ENCODE measurements around the gene NUAK2.

The NUAK2 gene

DNA sequence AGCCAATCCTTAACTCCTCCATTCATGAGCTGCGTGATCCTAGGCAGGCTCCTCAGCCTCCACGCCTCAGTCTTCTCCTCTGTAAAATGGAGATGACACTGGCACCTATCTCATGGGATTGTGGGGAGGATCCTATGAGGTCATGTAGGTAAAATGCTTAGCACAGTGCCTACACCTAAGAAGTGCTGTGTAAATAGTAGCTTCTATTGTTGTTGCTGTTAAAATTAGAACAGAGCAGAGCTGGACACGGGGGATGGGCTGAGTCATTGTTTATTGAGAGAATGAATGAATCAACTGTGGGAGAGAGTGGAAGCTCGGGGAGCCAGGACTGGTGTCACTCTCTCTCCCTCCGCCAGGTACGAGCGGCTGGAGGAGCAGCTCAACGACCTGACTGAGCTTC, 50.8 kb downstream of the NUAK2 start:
- Histone ChIP-seq H3K9ac (ENCODE audit: low read depth, low read length) (no peak overlapping the region), H3K36me3 (ENCODE audit: control insufficient read depth, insufficient read depth, low read length) (peaks cover 7% of the 10 kb centered on the region), H3K4me3 (ENCODE audit: low read depth, low read length) (no peak overlapping the region), H3K4me1 (ENCODE audit: control insufficient read depth, insufficient read depth, low read length) (peaks cover 15% of the 10 kb centered on the region; the same call in 1 of the 2 replicates), H3K9me3 (ENCODE audit: control insufficient read depth, insufficient read depth, low read length) (no peaks in the 10 kb centered on the region), H3K27me3 (ENCODE audit: control insufficient read depth, insufficient read depth, low read length) (no peaks in the 10 kb centered on the region), H3K27ac (ENCODE audit: low read depth, low read length) (no peak overlapping the region)

DNA sequence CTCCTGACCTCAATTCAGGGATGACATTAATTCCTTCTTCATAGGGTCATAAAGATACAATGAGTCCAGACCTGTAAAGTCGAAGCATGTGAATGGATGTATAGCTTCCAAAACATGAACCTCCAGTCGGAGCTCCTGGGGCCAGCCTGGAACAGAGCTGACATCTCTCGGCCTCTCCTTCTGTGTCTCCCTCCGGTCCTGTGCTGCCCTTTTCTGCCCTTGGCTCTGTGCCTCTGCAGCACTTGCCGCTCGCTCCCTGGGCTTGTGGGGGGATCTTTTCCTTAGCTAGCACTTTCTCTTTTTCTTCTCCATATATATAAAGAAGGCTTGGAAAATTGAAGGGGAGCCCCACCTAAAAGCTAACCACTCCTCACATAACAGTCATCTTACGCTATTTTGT, 51.3 kb downstream of the NUAK2 start:
- no peak overlapping the region for H3K9ac ChIP-seq (ENCODE audit: low read depth, low read length)
- H3K4me3 ChIP-seq (ENCODE audit: low read depth, low read length): no peak overlapping the region
- H3K27ac ChIP-seq (ENCODE audit: low read depth, low read length): no peak overlapping the region
- H3K4me1 ChIP-seq (ENCODE audit: control insufficient read depth, insufficient read depth, low read length): peaks cover 13% of the 10 kb centered on the region; the same call in 1 of the 2 replicates
- H3K27me3 ChIP-seq (ENCODE audit: control insufficient read depth, insufficient read depth, low read length): no peaks in the 10 kb centered on the region
- H3K36me3 ChIP-seq (ENCODE audit: control insufficient read depth, insufficient read depth, low read length): peaks cover 7% of the 10 kb centered on the region
- H3K9me3 ChIP-seq (ENCODE audit: control insufficient read depth, insufficient read depth, low read length): no peaks in the 10 kb centered on the region

DNA sequence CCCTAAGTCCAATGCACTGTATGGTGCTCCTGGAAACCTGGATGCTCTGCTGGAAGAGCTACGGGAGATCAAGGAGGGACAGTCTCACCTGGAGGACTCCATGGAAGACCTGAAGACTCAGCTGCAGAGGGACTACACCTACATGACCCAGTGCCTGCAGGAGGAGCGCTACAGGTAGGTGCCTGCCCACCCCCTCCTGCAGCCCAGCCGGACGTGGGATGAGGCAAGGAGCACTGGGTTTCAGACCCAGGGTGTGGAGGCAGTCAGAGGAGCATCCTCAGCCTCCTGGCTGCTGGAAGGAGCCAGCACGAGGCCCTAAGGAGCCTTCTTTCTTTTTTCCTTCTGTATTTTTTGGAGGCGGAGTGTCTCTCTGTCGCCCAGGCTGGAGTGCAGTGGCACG, 51.8 kb downstream of the NUAK2 start:
- Histone ChIP-seq H3K4me1 (ENCODE audit: control insufficient read depth, insufficient read depth, low read length) (peaks cover 9% of the 10 kb centered on the region; the same call in 1 of the 2 replicates), H3K27ac (ENCODE audit: low read depth, low read length) (no peak overlapping the region)

DNA sequence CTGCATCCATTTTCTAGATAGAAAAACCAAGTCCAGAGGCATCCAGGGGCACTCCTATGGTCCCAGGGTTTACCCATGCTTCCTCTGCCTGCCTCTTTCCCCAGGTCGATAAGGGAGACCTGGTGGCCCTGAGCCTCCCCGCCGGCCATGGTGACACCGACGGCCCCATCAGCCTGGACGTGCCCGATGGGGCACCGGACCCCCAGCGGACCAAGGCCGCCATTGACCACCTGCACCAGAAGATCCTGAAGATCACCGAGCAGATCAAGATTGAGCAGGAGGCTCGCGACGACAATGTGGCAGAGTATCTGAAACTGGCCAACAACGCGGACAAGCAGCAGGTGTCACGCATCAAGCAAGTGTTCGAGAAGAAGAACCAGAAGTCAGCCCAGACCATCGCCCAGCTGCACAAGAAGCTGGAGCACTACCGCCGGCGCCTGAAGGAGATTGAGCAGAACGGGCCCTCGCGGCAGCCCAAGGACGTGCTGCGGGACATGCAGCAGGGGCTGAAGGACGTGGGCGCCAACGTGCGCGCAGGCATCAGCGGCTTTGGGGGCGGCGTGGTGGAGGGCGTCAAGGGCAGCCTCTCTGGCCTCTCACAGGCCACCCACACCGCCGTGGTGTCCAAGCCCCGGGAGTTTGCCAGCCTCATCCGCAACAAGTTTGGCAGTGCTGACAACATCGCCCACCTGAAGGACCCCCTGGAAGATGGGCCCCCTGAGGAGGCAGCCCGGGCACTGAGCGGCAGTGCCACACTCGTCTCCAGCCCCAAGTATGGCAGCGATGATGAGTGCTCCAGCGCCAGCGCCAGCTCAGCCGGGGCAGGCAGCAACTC, 52.5 kb downstream of the NUAK2 start:
- Histone ChIP-seq H3K4me1 (ENCODE audit: control insufficient read depth, insufficient read depth, low read length) (peaks cover 5% of the 10 kb centered on the region; the same call in 1 of the 2 replicates), H3K9me3 (ENCODE audit: control insufficient read depth, insufficient read depth, low read length) (no peaks in the 10 kb centered on the region), H3K27ac (ENCODE audit: low read depth, low read length) (no peak overlapping the region), H3K27me3 (ENCODE audit: control insufficient read depth, insufficient read depth, low read length) (no peaks in the 10 kb centered on the region), H3K9ac (ENCODE audit: low read depth, low read length) (no peak overlapping the region), H3K4me3 (ENCODE audit: low read depth, low read length) (no peak overlapping the region), H3K36me3 (ENCODE audit: control insufficient read depth, insufficient read depth, low read length) (peaks cover 7% of the 10 kb centered on the region)

More for the DNA sequence above, 51.8 kb downstream of the NUAK2 start:
- H3K4me3 ChIP-seq (ENCODE audit: low read depth, low read length): no peak overlapping the region
- H3K9me3 ChIP-seq (ENCODE audit: control insufficient read depth, insufficient read depth, low read length): no peaks in the 10 kb centered on the region
- peaks cover 7% of the 10 kb centered on the region for H3K36me3 ChIP-seq (ENCODE audit: control insufficient read depth, insufficient read depth, low read length)
- H3K9ac ChIP-seq (ENCODE audit: low read depth, low read length): no peak overlapping the region
- no peaks in the 10 kb centered on the region for H3K27me3 ChIP-seq (ENCODE audit: control insufficient read depth, insufficient read depth, low read length)

DNA sequence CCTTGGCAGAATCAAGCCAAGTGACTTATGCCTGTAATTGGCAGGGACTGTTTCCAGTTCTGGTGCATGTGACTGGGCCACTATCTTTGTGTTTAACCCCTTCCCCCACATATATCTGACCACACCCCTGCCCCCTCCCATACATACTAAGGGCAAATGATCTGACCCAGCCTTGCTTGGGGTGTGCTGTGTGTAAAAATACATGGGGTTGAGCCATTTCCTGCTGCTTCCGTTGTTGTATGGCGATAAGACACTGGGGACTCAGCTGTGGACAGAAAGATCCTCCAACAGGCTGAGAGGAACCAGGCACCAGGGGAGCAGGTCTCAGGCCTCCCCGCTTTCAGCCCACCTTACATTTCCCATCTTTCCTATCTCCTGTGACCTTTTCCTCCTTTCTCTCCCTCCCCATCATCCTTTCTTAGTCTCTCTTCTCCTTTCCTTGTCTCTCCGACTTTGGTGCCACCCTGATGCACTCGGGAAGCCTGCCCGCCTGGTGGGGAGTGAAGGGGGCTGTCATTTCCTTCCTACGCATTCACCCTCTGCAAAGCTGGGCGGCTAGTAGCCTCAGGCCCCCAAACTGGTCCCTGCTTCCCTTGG, 54.1 kb downstream of the NUAK2 start:
- Histone ChIP-seq H3K9me3 (ENCODE audit: control insufficient read depth, insufficient read depth, low read length) (no peaks in the 10 kb centered on the region), H3K4me3 (ENCODE audit: low read depth, low read length) (no peak overlapping the region), H3K36me3 (ENCODE audit: control insufficient read depth, insufficient read depth, low read length) (peaks cover 7% of the 10 kb centered on the region), H3K27ac (ENCODE audit: low read depth, low read length) (no peak overlapping the region), H3K27me3 (ENCODE audit: control insufficient read depth, insufficient read depth, low read length) (no peaks in the 10 kb centered on the region), H3K4me1 (ENCODE audit: control insufficient read depth, insufficient read depth, low read length) (peaks cover 4% of the 10 kb centered on the region; the same call in 1 of the 2 replicates), H3K9ac (ENCODE audit: low read depth, low read length) (no peak overlapping the region)

DNA sequence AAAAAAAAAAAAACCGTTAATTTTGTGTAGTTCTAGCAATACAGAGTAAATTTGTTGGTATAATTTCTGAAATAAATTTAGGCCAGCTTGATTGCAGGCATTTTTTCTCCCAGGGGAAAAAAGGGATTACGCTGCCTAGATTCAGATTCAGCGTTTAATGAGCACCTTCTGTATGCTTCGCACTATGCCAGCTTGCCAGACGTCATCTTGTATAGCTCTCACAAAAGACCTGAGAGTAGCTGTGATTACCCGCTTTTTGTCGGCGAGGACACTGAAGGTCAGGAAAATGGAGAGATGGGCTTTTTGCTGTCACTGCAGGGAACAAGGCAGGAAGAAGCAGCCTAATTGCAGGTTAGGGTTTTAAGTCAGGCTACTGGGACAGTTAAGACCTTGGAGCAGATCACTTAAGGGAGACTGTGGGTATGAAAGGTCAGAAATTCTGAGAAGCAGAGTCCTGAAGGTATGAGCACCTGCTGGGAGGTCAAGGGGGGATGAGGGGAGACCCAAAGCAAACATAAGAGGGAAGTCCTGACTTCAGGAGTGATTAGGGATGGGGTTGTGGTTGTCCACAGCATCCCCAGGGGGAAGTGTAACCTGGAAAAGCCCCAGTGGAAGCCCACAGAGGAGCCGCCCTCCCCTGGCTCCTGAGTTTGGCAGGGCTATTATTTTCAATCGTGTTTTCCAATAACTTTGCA, 54.8 kb downstream of the NUAK2 start:
- peaks cover 2% of the 10 kb centered on the region for H3K36me3 ChIP-seq (ENCODE audit: control insufficient read depth, insufficient read depth, low read length)
- H3K27me3 ChIP-seq (ENCODE audit: control insufficient read depth, insufficient read depth, low read length): no peaks in the 10 kb centered on the region
- H3K9ac ChIP-seq (ENCODE audit: low read depth, low read length): no peak overlapping the region
- H3K4me1 ChIP-seq (ENCODE audit: control insufficient read depth, insufficient read depth, low read length): peaks cover 10% of the 10 kb centered on the region; the same call in 1 of the 2 replicates
- no peak overlapping the region for H3K4me3 ChIP-seq (ENCODE audit: low read depth, low read length)
- H3K9me3 ChIP-seq (ENCODE audit: control insufficient read depth, insufficient read depth, low read length): no peaks in the 10 kb centered on the region
- no peak overlapping the region for H3K27ac ChIP-seq (ENCODE audit: low read depth, low read length)

DNA sequence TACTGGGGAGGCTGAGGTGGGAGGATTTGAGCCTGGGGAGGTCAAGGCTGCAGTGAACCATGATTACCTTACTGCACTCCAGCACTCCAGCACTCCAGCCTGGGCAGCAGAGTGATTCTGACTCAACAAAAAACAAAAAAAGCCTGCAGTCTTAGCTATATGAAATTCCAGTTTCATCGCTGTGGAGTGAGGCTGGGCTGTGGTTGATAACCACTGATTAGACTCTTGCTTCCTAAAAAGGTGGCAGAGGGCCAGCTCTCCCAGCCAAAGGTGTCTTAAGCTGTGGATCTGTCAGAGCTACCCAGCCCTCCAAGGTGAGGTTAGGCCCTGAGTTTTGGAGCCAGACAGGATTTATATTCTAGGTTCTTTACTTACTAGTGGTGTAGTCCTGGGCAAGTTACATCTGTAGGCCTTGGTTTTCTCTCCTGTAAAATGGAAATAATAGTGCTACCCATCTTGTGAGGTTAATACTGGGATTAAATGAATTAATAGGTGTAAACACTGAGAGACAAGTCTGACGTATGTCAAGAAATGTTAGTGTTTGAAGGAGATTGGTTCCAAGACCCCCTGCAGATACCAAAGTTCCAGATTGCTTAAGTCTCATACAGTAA, 57.9 kb downstream of the NUAK2 start:
- no peak overlapping the region for H3K9ac ChIP-seq (ENCODE audit: low read depth, low read length)

DNA sequence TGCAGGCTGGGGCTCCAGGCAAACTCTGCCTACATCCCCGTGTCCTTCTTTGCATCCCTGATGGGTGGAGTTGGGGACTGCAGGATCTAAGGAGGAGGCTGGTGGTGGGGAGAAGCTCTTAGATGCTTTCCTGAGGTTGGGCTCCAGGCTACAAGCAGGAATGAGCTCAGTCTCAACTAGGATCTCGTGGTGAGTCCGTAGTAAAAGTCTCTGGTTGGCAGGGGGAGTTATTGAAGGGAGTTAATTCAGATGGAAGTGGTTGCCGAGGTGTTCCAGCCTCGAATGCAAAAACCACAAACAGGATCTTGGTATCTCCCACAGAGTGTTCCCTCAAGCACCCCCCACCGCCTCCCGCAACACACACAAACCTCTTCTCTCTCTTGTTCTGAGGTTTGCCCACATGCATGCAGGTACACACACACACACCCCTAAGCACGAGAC, 58.8 kb downstream of the NUAK2 start:
- Histone ChIP-seq H3K9me3 (ENCODE audit: control insufficient read depth, insufficient read depth, low read length) (no peaks in the 10 kb centered on the region), H3K27me3 (ENCODE audit: control insufficient read depth, insufficient read depth, low read length) (no peaks in the 10 kb centered on the region), H3K9ac (ENCODE audit: low read depth, low read length) (no peak overlapping the region), H3K4me3 (ENCODE audit: low read depth, low read length) (no peak overlapping the region), H3K27ac (ENCODE audit: low read depth, low read length) (no peak overlapping the region), H3K36me3 (ENCODE audit: control insufficient read depth, insufficient read depth, low read length) (no peaks in the 10 kb centered on the region), H3K4me1 (ENCODE audit: control insufficient read depth, insufficient read depth, low read length) (peaks cover 10% of the 10 kb centered on the region)

More for the DNA sequence above, 57.9 kb downstream of the NUAK2 start:
- Histone ChIP-seq H3K9me3 (ENCODE audit: control insufficient read depth, insufficient read depth, low read length) (no peaks in the 10 kb centered on the region), H3K4me3 (ENCODE audit: low read depth, low read length) (no peak overlapping the region), H3K36me3 (ENCODE audit: control insufficient read depth, insufficient read depth, low read length) (no peaks in the 10 kb centered on the region), H3K27me3 (ENCODE audit: control insufficient read depth, insufficient read depth, low read length) (no peaks in the 10 kb centered on the region), H3K27ac (ENCODE audit: low read depth, low read length) (no peak overlapping the region), H3K4me1 (ENCODE audit: control insufficient read depth, insufficient read depth, low read length) (peaks cover 10% of the 10 kb centered on the region)

DNA sequence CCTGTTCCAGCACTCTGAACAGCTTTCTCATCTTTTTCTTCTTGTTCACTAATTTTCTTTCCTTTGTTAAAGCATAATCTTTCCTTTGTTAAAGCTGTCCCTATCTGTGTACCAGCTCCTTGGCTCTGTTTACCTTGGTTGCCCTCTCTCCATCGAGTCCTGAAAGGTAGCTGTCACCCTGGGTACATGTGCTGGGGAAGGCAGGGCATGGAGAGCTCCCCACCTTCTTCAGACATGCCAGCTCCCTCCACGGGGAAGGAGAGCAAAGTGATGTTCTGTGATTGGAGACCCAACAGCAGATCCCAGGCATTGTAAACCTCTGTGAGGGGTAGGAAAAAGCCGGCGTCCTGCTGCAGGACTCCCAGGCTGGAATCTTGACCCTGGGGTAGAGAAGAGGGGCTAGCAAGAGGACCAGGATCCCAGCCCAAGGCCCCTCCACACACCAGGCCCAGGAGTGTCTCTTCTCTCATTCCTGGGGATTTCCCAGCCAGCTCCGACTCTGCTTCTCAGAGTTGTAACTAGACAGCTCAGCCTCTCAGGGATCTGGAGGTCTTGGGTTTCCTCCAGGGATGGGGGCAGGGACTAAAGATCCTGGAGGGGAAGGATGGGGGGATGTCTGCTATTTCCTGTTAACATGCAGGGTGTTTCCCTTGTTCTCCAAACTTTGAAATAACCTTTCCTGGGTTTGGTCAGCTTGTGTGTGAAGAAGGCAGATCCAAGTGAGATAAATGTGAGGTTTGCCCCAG, 59.4 kb downstream of the NUAK2 start:
- Histone ChIP-seq H3K4me1 (ENCODE audit: control insufficient read depth, insufficient read depth, low read length) (peaks cover 10% of the 10 kb centered on the region), H3K4me3 (ENCODE audit: low read depth, low read length) (no peak overlapping the region), H3K27ac (ENCODE audit: low read depth, low read length) (peak overlapping the region; percentile 23), H3K9ac (ENCODE audit: low read depth, low read length) (no peak overlapping the region), H3K9me3 (ENCODE audit: control insufficient read depth, insufficient read depth, low read length) (no peaks in the 10 kb centered on the region), H3K36me3 (ENCODE audit: control insufficient read depth, insufficient read depth, low read length) (no peaks in the 10 kb centered on the region), H3K27me3 (ENCODE audit: control insufficient read depth, insufficient read depth, low read length) (no peaks in the 10 kb centered on the region)

DNA sequence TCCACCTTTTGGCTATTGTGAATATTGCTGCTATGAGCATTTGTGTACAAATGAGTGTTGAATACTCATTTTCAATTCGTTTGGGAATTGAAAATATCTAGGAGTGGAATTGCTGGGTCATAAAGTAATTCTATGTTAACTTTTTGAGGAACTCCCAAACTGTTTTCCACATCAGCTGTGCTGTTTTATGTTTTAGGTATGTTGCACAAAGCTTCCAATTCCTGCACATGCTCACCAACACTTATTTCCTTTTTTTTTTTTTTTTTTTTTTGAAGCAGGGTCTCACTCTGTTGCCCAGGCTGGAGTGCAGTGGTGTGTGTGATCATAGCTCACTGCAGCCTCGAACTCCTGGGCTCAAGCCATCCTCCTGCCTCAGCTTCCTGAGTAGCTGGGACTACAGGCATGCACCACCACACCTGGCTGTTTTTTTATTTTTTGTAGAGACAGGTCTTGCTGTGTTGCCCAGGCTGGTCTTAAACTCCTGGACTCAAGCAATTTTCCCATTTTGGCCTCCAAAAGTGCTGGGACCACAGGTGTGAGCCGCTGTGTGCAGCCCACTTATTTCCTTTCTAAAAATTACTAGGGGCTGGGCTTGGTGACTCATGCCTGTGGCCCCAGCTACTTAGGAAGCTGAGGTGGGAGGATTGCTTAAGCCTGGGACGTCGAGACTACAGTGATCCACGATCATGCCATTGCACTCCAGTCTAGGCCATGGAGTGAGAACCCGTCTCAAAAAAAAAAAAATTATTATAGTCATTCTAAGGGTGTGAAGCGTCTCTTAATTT, 60.4 kb downstream of the NUAK2 start:
- H3K9me3 ChIP-seq (ENCODE audit: control insufficient read depth, insufficient read depth, low read length): no peaks in the 10 kb centered on the region

More for the DNA sequence above, 60.4 kb downstream of the NUAK2 start:
- no peak overlapping the region for H3K4me3 ChIP-seq (ENCODE audit: low read depth, low read length)
- H3K4me1 ChIP-seq (ENCODE audit: control insufficient read depth, insufficient read depth, low read length): peaks cover 10% of the 10 kb centered on the region
- H3K36me3 ChIP-seq (ENCODE audit: control insufficient read depth, insufficient read depth, low read length): no peaks in the 10 kb centered on the region
- H3K9ac ChIP-seq (ENCODE audit: low read depth, low read length): no peak overlapping the region
- no peaks in the 10 kb centered on the region for H3K27me3 ChIP-seq (ENCODE audit: control insufficient read depth, insufficient read depth, low read length)
- H3K27ac ChIP-seq (ENCODE audit: low read depth, low read length): no peak overlapping the region

Measured in HUES48 (cell line).